GM18868 (cell line): ENCODE data around the gene MARCOL.

Experiments used
- ATAC-seq: cut with Tn5 transposase; IDR thresholded peaks from one replicate; pipeline ENCODE4 v1.9.1; 2021; ENCODE audit warnings: mild to moderate bottlenecking, moderate library complexity; ENCODE audit not compliant: unreplicated experiment

Gene MARCOL

DNA sequence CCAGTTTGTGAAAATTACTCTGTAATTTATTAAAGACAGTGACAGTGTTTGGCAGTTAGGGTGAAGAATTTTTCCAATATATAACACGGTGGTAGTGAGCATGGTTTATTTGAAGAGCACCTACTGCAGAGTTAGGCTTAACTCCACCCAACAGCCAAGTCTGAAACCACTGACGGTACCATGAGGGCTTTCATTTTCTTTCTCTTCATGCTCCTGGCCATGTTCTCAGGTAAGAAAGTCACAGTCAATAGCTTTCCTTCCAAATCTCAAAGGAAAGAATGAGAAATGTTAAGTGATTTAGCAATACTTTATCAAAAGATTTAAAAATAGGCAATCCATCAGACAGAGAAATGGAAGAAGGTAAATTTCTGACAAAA is at the start of gene MARCOL:
TSS of gene MARCOL (plus strand) at position 108 of the 377 bp plus-strand sequence. CDS start at position 181, 73 bp downstream.
- no peak for ATAC-seq

- no peak for ATAC-seq
These were observed 47.3 kb upstream of the MARCOL start for GRCh38 chr5:148191010-148191409.

- ATAC-seq = no peak
These were observed 45.1 kb upstream of the MARCOL start for GRCh38 chr5:148193202-148193601.

DNA sequence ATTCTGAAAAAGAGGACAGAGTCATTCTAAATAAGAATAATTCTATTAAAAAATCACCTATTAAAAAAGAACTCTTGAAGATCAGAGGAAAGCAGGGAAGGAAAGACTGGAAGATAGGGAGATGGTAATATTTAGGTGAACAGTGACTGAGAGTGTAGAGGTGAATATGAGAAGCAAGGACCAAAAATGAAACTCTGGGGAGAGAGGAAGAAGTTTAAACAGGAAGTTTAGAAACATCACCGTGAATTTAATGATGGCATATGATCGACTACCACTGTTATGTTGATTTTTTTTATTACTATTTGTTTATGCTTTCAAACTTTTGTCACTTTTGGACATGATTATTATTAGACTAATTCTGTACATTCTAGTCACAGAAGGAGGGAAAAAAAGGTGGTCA is 37.2 kb upstream of the MARCOL start:
- no peak for ATAC-seq

DNA sequence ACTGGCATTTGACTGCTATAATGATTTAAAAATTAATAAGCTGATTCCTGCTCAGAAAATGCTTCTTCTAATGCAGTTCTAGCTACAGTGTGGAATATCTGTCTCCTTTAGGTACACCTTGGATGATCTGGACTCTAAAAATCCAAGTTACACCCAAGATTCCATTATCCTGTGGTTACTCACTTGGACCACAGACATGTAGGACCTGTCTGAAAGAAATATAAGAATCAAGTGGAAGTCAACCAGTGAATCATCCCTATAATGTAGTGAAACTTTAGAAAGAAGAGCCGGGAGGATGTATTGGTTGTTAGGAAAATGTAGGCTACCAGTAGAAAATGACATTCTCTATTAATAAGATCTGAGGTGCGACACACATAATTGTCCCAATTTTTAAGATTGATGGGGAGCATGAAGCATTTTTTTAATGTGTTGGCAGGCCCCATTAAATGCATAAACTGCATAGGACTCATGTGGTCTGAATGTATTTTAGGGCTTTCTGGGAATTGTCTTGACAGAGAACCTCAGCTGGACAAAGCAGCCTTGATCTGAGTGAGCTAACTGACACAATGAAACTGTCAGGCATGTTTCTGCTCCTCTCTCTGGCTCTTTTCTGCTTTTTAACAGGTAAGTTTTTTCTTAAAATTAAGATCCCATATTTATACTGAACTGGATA is 35.7 kb upstream of the MARCOL start, which contains the start of gene SPINK6:
TSS of gene SPINK6 (plus strand) at position 512 of the 673 bp plus-strand sequence. CDS start at position 567, 55 bp downstream.
- no peak for ATAC-seq

- ATAC-seq = no peak
These were observed 33.1 kb upstream of the MARCOL start for GRCh38 chr5:148205044-148205806.

DNA sequence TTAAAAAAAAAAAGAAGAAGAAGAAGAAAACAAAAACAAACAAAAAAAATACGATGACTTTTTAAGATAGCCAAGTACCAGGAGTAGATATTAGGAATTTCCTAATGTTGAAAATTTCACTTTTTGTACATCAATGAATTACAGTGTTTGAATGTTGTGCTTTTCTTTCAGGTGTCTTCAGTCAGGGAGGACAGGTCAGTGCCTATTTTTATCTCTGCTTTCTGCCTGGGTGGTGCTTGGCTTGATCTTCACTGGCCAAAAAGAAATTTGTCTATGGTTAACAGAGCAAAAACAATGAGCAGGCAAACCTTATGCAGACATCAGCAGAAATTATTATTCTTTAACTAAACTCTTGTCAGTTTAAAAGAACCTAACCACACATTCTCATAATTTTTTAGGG is 32.5 kb upstream of the MARCOL start:
- ATAC-seq = no peak

GRCh38 chr5:148206620-148207019 is 31.7 kb upstream of the MARCOL start:
- no peak for ATAC-seq

DNA sequence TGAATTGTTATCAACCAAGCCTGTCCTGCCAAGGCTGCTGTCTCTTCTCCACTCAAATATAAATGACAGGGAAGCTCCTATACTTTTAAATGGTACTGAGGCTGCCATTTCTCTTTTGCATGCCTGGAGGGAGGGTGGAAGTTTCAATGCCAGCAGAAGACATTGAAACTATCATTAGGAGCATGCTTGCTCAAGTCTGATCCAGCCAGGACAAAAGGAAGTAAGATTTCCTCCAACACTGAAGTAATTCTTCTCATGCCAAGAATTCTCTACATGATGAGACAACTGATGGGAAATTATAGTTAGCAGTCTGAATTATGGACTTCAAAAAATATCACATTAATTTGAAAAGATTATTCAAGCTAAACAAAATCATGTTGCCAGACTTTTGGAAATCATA is 30.1 kb upstream of the MARCOL start:
- ATAC-seq = no peak

- ATAC-seq = no peak
These were observed 29.1 kb upstream of the MARCOL start for GRCh38 chr5:148209151-148209770.

DNA sequence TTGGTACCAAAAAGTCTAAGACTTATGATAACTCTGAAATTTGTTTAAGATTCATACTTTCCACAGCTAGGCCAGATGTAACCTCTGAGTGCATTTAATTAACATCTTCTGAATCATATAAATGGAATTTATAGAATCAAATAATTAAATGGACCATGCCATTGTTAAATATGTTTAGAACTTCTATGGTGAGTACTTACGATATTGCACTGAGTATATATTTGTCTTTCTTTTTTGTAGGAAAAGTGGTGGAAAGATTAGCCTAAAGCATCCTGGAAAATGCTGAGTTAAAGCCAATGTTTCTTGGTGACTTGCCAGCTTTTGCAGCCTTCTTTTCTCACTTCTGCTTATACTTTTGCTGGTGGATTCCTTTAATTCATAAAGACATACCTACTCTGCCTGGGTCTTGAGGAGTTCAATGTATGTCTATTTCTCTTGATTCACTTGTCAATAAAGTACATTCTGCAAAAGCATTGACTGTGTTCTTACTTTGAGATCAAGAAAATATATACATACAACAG is 23.6 kb upstream of the MARCOL start:
- ATAC-seq = no peak

- ATAC-seq = no peak
These were observed 16.8 kb upstream of the MARCOL start for GRCh38 chr5:148221508-148221907.

GRCh38 chr5:148224117-148224742 is 14.1 kb upstream of the MARCOL start:
- no peak for ATAC-seq

GRCh38 chr5:148228392-148228984 is 9.8 kb upstream of the MARCOL start:
- no peak for ATAC-seq

GRCh38 chr5:148229840-148230239 is 8.5 kb upstream of the MARCOL start:
- no peak for ATAC-seq

GRCh38 chr5:148230240-148230639 is 8.1 kb upstream of the MARCOL start:
- ATAC-seq = no peak

DNA sequence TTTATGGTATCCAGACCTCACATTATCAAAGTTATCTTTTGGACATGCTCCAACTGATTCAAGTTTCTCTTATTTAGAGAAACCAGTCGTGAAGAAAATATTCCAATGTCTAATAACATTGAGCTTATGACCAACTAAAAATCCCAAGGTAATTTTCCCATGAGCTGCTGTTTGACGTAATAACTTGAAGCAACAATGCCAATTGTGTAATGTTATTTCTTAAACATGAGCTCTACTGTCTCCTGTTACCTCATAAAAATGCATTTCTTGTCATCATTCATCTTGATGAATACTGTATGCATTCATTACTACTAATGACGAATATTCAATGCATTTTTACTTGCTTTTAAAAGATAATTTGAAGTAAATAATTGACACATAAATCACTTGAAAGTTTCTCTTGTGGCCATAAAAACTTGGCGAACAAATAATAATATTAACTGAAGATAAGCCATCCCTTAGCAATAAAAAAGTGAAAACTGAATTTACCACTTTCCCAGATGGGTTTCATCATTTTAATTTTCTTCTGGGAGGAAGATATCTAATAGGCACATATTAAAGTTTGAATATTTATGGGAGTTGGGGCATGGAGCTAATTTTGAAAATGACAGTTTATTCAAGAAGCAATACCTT is 424 bp upstream of the MARCOL start:
- ATAC-seq = no peak

- no peak for ATAC-seq
These were observed 10.6 kb downstream of the MARCOL start for GRCh38 chr5:148248894-148249293.

DNA sequence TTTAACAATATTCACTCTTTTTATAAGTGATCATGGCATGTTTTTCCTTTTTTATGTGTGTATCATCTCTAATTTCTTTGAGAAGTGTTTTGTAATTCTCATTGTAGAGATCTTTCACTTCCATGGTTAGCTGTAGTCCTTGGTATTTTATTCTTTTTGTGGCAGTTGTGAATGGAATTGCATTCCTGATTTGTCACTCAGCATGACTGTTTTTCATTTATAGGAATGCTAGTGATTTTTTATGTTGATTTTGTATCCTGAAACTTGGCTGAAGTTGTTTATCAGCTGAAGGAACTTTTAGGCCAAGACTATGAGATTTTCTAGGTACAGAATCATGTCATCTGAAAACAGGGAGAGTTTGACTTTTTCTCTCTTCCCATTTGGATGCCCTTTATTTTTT is 17.1 kb downstream of the MARCOL start:
- ATAC-seq = no peak

DNA sequence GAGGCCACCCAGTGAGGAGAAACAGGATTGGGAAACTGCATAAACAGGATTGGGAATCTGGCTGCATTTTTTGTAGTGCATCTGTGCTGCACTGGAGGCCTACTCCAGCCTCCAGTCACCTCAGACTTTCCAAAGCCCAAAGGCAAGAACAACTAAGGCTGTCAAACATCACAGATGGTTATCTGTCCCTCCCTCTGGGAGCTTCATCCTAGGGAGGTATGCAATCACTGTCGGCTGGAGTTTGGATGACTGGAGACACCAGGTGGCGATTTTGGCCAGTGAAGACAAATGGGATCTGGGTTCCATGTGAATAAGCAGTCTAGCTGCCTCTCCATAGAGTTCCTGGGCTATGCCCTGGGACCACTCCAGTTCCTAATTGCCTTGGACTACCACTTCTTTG is 21.0 kb downstream of the MARCOL start:
- ATAC-seq = no peak
